Gastrocnemius medialis (tissue), 4 donors: ENCODE results near the gene SPAG4. TPM values are rescaled to one million over a fixed set of nuclear protein-coding genes. Genes with fewer than 3 reads are reported as not detected.

Source experiments
- ATAC-seq, 2 donors: fragments of 150-250 bp; one replicate each; pipeline ENCODE4 v1.9.1; 2016
- DNase-seq, 2 donors: peaks; one replicate each; pipeline ENCODE4 v3.0.0-alpha.2; 2019
- H3K27ac ChIP-seq, 4 donors: fragments of 200-600 bp; sonication (generic); 1 replicate in 1 of 4; 2 replicates in 3 of 4; pipeline ENCODE4 v1.5.1; 2016 to 2018; ENCODE audit warnings: mild to moderate bottlenecking in 2 of 4, moderate library complexity in 1 of 4
- H3K27me3 ChIP-seq, 3 donors: fragments of 200-600 bp; sonication (generic) in 2 of 3; 1 replicate in 1 of 3; 2 replicates in 2 of 3; pipeline versions ENCODE4 v1.5.1 to v1.6.0; 2016 to 2019; ENCODE audit warnings: mild to moderate bottlenecking in 1 of 3, moderate library complexity in 1 of 3
- H3K36me3 ChIP-seq, 2 donors: fragments of 200-600 bp; sonication (generic) in 1 of 2; one replicate each; pipeline ENCODE4 v1.5.1; 2017 to 2018
- H3K4me1 ChIP-seq, 2 donors: fragments of 200-600 bp; sonication (generic) in 1 of 2; one replicate each; pipeline ENCODE4 v1.5.1; 2016 to 2017; ENCODE audit warnings: mild to moderate bottlenecking in 2 of 2
- H3K4me3 ChIP-seq, 4 donors: fragments of 200-600 bp; sonication (generic) in 3 of 4; 1 replicate in 1 of 4; 2 replicates in 3 of 4; pipeline ENCODE4 v1.5.1; 2016 to 2019; ENCODE audit warnings: mild to moderate bottlenecking in 2 of 4
- H3K9me3 ChIP-seq, 3 donors: fragments of 200-600 bp; sonication (generic) in 2 of 3; 1 replicate in 1 of 3; 2 replicates in 2 of 3; pipeline ENCODE4 v1.5.1; 2016 to 2019
- CTCF ChIP-seq, 5 experiments: fragments of 450-650 bp in 3 of 5; fragments of 200-600 bp in 2 of 5; sonication (generic) in 2 of 5; IDR thresholded peaks in 4 of 5; conservative IDR thresholded peaks in 1 of 5; 1 replicate in 4 of 5; 2 replicates in 1 of 5; pipeline ENCODE4 v1.5.1; 2016 to 2019; ENCODE audit warnings: antibody characterized with exemption in 5 of 5, mild to moderate bottlenecking in 3 of 5, moderate library complexity in 3 of 5
- POLR2A ChIP-seq, 2 donors: fragments of 450-650 bp; IDR thresholded peaks; one replicate each; pipeline ENCODE4 v1.6.1; 2017; ENCODE audit warnings: antibody characterized with exemption in 2 of 2, mild to moderate bottlenecking in 2 of 2, moderate library complexity in 2 of 2
- in situ Hi-C, 4 donors: fragments of 200-750 bp; cut with MboI; loops; one replicate each; pipeline versions ENCODE4 v1.15.0 to v1.8.0; 2017; ENCODE audit warnings: low sequenced_read_pairs in 4 of 4
- intact Hi-C: fragments of 100-400 bp; cut with DNase I; formaldehyde crosslinking; loops from one replicate; pipeline ENCODE4 v1.15.1; 2023; ENCODE audit warnings: low total_unique reads
- total RNA-seq, 4 donors: library from RNA; depleted of rRNA; stranded (reverse); fragments of >200 nt; gene quantifications; one replicate each; pipeline versions ENCODE4 v1.1.0 to v1.2.3, GENCODE V29; 2016

Gene SPAG4
- total RNA-seq, 4 donors from 2014 or later: 0.91 to 1.4 TPM; not detected in 2

GRCh38 chr20:35661908-35662307, 46.3 kb downstream of the SPAG4 start:
- H3K4me3 ChIP-seq: peak overlapping the region in 3 of 4 donors; percentile 73 to 74 (median 74)
- TF ChIP-seq CTCF (IDR thresholded peaks at IDR 0.05 in 4 of 5, conservative IDR thresholded peaks at IDR 0.05 in 1 of 5) (no peak), POLR2A (IDR thresholded peaks at IDR 0.05) (no peak)
- H3K4me1 ChIP-seq: peaks cover 53 to 65% of the 10 kb centered on the region in 2 donors
- intact Hi-C loops: loop anchor here (5.0 kb wide), 1 partner anchor 60 kb away; no protein-coding TSS in a partner anchor
- H3K9me3 ChIP-seq: no peaks in the 10 kb centered on the region
- in situ Hi-C loops: no loop called here
- no peaks in the 10 kb centered on the region for H3K36me3 ChIP-seq
- no peak for ATAC-seq
- H3K27me3 ChIP-seq: no peaks in the 10 kb centered on the region
- H3K27ac ChIP-seq: peak overlapping the region; percentile 93 to 98 (median 98)
- no peak for DNase-seq

GRCh38 chr20:35662551-35662950, 46.9 kb downstream of the SPAG4 start:
- in situ Hi-C loops: no loop called here
- Histone ChIP-seq H3K4me3 (peak overlapping the region; percentile 73 to 97 (median 74)), H3K36me3 (no peaks in the 10 kb centered on the region), H3K27me3 (no peaks in the 10 kb centered on the region), H3K9me3 (no peaks in the 10 kb centered on the region), H3K4me1 (peaks cover 46 to 59% of the 10 kb centered on the region in 2 donors), H3K27ac (peak overlapping the region; percentile 93 to 98 (median 98))
- TF ChIP-seq CTCF (IDR thresholded peaks at IDR 0.05 in 4 of 5, conservative IDR thresholded peaks at IDR 0.05 in 1 of 5): no peak
- TF ChIP-seq POLR2A (IDR thresholded peaks at IDR 0.05): no peak
- DNase-seq (no peak), ATAC-seq (no peak)
- intact Hi-C loops: loop anchor here (5.0 kb wide), 1 partner anchor 60 kb away; no protein-coding TSS in a partner anchor

- DNase-seq (peak; percentile 15 to 39), ATAC-seq (peak; percentile 26 to 44)
- in situ Hi-C loops (no loop called here), intact Hi-C loops (loop anchor here (1.0 to 5.0 kb wide), 3 partner anchors 46 to 221 kb away; no protein-coding TSS in a partner anchor)
- no peaks in the 10 kb centered on the region for H3K27me3 ChIP-seq
- H3K4me1 ChIP-seq: peaks cover 44 to 49% of the 10 kb centered on the region in 2 donors
- H3K27ac ChIP-seq: peak overlapping the region; percentile 93 to 98 (median 98)
- TF ChIP-seq POLR2A (IDR thresholded peaks at IDR 0.05) (no peak), CTCF (IDR thresholded peaks at IDR 0.05 in 4 of 5, conservative IDR thresholded peaks at IDR 0.05 in 1 of 5) (no peak)
- peaks cover 0 to 4% of the 10 kb centered on the region in 2 donors for H3K36me3 ChIP-seq
- H3K9me3 ChIP-seq: no peaks in the 10 kb centered on the region
- H3K4me3 ChIP-seq: peak overlapping the region; percentile 73 to 97 (median 74)
Measured at GRCh38 chr20:35663516-35664465, 48.2 kb downstream of the SPAG4 start.

GRCh38 chr20:35664466-35665206, 49.0 kb downstream of the SPAG4 start, which contains the start of the genes CPNE1 and RBM12:
CPNE1 (minus strand) TSS chr20:35664900; CDS start chr20:35632923, 31,977 bp downstream.
RBM12 (minus strand) TSS chr20:35664900; CDS start chr20:35655322, 9,578 bp downstream.
- intact Hi-C loops: loop anchor here (1.0 to 5.0 kb wide), 4 partner anchors 35 to 220 kb away; partner anchors contain the start of genes NFS1 and ROMO1
- TF ChIP-seq POLR2A (IDR thresholded peaks at IDR 0.05) (peak; percentile 91 to 92), CTCF (IDR thresholded peaks at IDR 0.05 in 4 of 5, conservative IDR thresholded peaks at IDR 0.05 in 1 of 5) (no peak)
- in situ Hi-C loops: no loop called here
- Histone ChIP-seq H3K36me3 (peaks cover 0 to 12% of the 10 kb centered on the region in 2 donors), H3K4me3 (peak within 1 kb of the TSS; percentile 73 to 97 (median 74)), H3K27ac (peak within 1 kb of the TSS; percentile 93 to 98 (median 98)), H3K27me3 (no peaks in the 10 kb centered on the region), H3K4me1 (peaks cover 36 to 42% of the 10 kb centered on the region in 2 donors), H3K9me3 (no peaks in the 10 kb centered on the region)
- ATAC-seq (peak; percentile 93 to 95), DNase-seq (peak; percentile 87 to 90)
